Stimulated activated CD8-positive, alpha-beta memory T cell treated with anti-CD3 and anti-CD28 coated beads, Interleukin-15, amount 100 ng/mL, for 48 hours (primary cell): Measurements from ENCODE around the gene PIPOX.

ENCODE experiments used
- DNase-seq, 2 donors: peaks; one replicate each; pipeline ENCODE4 v3.0.0-alpha.2; 2020; ENCODE audit warnings: low read depth in 2 of 2

Gene PIPOX

DNA sequence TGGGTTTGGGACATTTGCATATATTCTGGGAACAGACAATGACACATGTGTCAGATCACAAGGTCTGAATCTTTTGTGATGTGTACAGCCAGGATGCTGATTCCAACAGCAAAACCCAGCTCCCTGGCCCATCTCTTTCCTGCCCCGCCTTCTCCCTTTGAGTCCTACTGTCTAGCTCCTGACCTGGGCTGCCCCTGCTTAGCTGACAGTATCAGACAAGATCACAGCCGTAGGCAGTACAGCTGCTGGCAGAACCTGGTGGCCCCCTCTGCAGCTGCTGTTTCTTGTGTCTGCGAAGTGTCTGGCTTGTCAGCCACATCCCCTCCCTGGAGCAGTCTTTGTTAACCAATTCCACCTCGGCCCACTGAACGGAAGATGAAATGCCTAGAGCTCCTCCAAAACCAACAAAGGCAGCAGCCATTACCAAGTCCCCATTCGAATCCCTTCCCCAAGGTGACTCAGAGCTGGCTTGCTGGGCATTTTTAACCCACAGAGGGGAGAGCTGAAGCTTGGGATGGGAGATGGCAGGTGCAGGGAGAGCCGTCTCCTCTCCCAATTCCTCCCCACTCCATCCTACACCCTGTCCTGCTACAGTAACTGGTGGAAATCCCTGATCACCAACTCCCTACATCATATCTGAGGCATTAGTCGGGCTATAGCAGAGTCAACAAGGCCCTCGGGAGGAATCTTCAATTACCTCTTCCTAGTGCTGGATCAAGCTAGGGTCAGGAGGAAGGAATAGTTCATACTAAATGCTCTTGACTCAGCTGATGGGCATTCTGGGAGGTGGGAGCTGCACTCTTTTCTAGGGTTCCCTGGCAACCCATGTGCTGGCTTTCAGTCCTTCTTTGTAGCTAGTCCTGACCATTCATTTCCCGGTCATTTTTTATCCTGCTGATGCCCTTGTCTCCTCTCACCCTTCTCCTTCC, 5.8 kb downstream of the PIPOX start:
- no peak for DNase-seq

DNA sequence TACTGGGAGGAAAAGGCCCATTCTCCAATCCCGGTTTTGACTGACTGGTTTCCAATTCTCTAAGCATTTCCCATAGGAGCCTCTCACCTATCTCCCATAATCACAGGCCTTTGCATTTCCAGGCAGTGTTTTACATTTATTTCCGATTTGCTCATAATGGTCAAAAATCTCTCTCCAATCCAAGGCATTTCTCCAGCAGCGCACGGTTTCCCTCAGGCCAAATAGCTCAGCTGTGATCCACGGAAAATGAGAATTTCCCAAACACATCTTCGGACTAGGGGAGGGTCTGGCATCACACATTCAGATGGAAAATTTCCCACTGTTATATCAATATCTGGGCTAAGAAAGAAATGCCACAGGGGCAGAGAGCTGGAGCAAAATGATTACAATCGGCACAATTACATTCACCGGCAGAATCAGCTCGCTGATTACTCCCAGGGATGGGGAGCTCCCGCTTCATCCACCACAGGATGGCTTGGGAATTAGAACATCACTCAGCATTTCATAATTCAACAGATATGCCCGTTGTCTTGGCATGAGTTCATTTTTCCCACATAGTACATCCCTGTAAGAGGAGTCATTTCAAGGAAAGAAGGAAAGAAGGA, 6.7 kb downstream of the PIPOX start:
- no peak for DNase-seq

DNA sequence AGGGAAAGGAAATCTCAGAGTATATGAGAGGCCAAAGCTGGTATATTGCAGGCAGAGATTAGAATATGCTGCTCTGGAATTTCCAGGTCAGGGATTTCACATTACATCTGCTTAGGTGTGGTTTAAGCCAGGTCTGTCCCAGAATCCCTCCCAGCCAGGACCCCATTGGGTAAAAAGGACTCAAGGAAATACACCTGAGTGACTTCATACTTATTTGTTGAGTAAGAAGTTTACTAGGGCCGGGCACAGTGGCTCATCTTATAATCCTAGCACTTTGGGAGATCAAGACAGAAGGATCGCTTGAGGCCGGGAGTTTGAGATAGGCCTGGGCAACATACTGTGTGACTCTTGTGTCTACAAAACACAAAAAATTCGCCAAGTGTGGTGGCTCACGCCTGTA, 7.2 kb downstream of the PIPOX start:
- DNase-seq = no peak

DNA sequence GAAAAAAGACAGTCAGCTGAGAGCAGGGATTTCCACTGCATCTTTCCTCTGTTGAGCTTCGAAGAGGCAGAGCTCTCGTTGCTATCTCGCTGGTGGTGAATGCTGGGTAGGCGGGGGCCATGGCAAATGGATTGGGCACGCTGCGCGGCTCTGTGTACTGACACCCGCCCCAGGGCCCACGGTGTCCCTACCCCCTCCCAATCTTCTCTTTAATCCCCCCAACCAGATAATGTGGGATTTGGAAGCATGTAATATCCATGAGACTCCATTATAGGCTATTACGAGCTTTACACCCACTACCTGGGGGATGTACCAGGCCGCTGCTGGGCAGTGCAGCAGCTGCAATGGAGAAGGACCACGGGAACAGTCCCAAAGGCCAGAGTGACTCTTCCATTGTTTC, 8.3 kb downstream of the PIPOX start:
- no peak for DNase-seq

DNA sequence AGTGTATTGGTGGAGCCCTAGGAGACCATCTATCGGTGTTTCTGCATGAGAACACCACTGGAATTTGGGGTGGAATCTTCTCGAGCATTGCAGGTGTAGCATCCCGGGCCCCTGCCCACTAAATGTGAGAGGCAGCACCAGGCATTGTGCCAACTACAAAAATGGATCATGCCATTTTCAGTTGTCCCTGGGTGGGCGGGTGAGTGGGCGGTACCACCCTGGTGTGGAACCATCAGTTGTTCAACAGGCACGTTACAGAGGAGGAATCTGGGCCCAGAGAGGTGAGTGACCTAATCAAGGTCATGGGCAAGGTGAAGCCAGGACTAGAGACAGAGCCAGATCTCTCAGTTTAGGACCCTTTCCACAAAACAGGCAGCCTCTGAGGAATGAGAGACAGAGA, 8.8 kb downstream of the PIPOX start:
- DNase-seq = no peak

DNA sequence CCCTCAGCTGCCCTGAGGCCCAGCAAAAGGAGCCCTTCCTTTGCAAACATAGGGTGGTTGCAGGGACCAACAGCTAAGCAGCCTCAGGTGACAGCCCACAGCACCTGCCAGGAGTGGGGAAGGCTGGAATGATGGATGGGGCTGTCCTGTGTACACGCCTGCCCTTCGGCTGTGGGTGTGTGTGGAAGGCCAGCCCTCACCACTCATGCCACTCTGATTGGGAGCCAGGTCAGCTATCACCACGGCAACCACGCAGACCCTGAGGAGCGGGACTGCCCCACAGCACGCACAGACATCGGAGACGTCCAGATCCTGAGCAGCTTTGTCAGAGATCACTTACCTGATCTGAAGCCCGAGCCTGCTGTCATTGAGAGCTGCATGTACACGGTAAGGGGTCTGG, 11.9 kb downstream of the PIPOX start:
- no peak for DNase-seq

DNA sequence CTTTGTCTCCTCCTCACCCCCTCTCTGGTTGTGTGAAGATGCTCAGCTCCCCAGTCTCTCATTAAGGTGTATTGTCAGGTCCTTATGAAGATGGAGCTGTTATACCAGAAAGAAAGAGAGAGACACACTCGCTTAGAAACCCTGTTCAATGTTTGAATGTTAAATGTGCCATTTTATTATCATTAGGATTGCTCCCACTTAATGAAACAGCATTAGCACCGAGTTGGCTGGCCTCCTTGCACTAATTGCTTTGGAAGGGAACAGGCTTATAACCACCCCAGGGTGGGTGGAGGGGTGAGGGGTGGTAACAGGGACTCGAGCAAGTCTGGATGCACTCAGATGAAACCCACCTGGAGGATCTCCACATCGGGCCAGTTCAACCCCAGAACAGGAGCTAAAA, 14.4 kb downstream of the PIPOX start:
- no peak for DNase-seq

DNA sequence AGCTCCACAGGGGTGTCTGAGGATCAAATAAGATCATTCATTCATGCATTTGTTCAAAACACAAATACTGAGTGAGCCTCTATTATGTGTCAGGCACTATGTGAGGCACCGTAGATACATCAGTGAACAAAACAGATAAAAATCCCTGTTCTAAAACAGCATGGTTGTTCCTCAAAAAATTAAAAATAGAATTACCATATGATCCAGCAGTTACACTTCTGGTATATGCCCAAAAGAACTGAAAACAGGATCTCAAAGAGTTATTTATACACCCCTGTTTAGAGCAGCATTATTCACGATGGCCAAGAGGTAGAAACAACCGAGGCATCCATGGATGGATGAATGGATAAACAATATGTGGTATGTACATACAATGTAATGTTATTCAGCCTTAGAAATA, 15.4 kb downstream of the PIPOX start:
- DNase-seq = no peak

DNA sequence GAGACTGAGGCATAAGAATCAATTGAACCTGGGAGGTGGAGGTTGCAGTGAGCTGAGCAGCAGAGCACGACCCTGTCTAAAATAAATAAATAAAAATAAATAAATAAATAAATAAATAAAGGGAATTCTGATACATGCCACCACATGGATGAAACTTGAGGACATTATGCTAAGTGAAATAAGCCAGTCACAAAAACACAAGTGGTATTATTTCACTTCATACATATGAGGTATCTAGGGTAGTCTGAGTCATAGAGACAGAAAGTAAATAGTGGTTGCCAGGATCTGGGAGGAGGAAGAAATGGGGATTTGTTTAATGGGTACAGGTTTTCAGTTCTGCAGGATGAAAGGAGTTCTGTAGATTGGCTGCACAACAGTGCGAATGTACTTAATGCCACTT, 16.3 kb downstream of the PIPOX start:
- DNase-seq = no peak

DNA sequence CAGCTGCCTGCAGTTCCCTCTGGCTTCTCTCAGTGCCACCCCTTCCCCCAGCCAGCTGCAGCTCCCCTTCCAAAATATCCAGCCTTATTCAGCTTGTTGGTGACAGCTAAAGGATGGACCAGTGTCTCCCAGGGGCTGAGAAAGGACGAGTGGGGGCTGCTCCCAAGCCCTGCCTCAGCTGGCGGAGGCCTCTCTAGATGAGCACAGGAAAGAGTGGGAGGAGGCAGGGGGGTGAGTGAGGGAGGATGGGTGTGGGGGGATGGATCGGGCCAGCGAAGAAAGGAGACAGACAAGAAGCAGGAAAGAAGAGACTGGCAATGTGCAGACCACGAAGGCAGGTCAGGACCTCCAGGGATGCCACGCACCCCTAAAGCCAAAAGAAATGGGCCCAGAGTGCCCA, 17.5 kb downstream of the PIPOX start:
- no peak for DNase-seq

DNA sequence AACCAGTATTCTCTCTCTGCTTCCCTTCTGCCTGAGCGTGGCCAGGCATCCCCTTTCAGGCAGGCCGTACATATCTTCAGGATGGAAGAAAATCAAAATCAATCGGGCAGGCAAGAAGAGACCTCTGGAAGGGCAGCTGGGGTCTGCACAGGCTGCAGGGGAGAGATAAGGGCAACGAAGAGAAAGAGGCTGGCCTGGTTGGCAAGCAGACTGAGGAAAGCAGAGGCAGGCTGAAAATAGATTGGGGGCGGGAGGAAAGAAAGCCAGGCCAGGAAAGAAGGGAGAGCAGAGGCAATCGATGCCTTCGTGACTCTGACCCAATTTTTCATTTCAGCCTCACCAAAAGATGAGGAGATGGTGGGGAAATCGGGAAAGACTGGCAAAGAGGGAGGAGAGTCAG, 18.1 kb downstream of the PIPOX start:
- DNase-seq = no peak

DNA sequence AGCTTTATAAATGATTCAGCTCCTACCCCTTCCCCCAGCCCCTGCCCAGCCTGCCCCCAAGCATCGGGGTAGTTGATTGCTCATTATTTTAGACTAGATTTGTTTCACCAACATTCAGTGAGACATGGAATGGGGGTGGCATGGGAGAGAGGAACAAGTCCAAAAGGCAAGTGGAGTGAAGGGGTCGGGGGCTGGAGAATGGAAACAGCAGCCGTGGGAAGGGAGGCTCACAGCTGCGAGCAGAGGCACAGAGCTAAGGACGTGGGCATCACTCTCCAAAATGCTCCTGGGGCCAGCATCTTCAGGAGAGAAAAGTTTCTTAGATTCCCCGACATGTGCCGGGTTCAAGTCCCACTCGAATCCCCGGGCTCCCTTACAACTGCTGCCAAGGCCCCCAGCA, 19.3 kb downstream of the PIPOX start:
- no peak for DNase-seq

DNA sequence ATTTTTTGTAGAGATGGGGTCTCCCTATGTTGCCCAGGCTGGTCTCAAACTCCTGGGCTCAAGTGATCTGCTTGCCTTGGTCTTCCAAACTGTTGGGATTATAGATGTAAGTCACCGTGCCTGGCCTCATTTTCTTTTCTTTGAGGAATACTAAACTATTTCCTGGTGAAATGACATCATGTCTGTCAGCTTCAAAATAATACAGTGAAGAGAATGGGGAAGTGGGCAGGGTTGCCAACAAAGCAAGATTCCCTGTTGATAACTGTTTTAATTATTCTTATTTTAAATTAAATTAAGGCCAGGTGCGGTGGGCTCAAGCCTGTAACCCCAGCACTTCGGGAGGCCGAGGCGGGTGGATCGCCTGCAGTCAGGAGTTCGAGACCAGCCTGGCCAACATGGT, 21.1 kb downstream of the PIPOX start:
- DNase-seq = no peak

DNA sequence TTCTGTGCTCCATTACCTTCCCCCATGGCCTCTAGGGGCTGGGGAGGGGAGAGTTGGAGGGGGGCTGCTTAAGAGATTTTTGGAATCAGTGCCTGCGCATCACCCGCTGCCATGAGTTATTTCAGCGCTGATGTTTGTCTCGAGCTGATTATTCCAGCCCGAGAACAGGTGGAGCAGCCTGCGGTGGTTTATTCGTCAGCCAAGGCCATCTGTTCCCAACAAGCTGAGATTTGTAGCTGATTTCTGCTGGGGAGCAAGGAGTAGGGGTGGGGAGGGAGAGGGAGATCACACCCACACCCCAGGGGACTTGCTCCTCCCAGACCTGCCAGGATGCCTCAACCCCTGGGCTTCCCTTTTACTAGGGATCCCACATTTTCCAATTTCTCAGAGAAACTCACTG, 23.1 kb downstream of the PIPOX start:
- DNase-seq = no peak

DNA sequence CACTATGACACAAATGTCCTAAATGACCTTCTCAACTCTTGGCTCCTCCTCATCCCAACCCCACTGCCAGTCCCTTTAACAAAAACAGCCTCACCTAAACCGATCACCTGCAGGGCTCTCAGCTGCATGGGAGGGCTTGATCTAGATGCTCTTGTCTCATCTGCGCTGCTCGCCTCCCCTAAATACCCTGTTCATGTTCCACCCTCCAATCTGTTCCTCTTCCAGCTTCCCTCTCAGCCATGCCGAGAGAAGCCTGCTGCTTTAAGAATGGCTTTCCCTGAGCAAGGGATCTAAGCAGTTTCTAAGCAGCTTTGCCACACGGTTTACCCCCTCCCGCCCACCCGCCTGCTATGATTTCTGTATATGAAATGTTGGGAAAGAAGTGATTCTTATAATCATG, 23.7 kb downstream of the PIPOX start:
- no peak for DNase-seq

DNA sequence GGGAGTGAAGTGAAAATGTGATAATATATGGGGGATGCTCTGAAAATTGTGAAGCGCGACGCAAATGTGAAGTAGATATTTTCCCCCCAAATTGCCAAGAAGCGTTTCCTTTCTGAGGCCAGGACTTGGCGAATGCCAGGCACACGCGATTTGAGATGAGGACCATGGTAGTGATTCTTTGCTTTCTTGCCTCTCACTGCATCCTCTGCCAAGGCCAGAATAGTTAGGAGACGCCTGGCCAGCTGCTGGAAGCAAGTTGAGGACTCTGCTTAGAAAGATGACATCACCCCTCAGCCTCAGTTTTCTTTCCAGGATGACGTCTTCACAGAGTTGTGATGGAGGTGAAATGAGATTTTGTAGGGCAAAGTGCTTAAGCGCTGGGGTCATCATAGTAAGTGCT, 25.9 kb downstream of the PIPOX start:
- no peak for DNase-seq

DNA sequence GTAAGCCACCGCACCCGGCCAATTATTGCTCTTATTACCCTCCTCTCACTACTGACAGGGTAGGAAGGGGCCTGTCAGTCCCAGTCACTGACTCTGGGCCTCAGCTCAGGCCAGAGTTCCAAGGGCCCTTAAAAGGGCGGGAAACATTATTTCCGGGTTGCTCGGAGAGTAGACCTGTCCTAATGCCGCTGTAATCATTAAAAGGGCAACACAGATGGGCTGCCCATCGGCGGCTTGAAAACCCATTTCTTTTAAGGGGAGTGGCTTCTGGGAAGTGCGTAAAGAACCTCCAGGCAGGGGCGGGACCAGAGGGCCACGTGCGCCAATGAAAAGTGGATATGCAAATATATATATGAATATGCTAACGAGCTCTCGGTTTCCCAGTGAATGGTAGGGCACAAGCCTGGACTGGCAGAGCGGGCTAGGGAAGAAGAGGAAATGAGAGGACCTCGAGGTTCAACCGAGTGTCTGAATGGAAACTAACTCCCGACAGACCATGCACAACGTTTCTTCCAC, 26.6 kb downstream of the PIPOX start:
- DNase-seq = no peak

DNA sequence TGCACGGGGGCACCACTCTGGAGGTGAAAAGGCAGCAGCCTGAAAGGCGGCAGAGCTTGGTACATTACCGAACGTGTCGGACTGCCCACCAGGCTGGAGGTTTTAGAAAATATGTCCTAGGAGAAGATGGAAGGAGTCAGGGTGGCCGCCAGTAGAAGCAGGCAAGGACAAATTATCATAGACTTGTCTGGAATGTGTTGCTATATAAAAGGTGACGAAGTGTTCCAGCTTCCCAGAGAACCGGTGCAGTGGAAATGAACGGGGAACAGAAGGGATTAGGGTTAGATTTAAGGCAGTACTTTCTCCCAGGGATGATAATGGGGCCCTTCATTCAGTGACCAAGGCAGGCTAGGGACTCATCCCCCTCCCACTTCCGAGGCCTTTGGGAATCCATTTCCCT, 27.4 kb downstream of the PIPOX start:
- DNase-seq = no peak

DNA sequence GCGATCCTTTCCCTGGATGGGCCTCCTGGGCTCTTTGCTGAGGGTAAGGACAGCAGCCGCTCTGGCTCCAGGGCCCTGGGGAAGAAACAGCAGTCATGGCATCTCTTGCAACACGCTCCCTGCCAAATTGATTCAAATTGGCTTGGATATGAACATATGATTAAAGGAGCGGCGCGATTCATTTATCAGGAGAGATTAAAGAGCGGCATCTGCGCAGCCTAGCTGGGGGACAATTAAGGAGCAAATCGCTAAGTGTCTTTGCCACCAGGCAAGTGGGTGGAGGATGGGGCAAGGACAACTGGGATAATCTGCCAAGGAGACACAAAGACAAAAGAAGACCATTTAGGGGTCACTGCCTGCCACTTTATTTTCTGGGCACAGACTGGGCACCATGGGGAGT, 27.8 kb downstream of the PIPOX start:
- no peak for DNase-seq

DNA sequence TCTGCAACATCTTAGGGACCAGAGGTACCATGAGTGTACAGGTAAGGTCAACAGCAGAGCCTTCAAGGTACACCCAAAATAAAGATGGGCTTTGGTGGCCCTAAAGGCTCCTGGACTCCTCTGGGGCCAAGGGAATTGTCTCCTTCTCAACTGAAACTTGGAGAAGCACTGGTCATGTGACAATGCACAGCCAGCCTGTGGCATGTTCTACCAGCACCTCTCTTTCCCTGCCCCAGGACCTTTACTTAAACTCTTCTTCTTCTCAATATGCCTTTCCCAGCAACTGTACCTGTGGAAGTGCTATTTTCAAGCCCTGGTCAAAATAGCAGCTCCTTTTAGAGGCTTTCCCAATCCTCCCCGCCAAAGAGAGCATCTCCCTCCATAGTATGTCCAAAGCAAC, 28.4 kb downstream of the PIPOX start:
- DNase-seq = no peak

DNA sequence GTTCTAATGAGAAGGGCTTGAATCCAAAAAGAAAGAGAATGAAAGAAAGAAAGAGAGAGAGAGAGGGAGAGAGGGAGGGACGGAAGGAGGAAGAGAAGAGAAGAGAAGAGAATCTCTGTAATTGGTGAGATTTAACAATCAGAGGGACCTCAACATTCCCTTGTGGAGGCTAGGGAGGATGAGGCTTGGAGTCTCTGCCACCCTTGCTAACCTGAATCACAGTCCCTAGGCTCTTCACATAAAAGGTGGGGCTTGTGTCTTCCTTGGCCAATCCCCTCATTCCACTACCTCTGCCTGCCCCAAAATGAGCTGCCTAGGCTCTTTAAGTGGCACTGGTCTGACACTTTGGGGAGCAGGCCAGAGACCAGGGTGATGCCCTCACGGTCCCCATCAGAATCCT, 30.1 kb downstream of the PIPOX start:
- no peak for DNase-seq

DNA sequence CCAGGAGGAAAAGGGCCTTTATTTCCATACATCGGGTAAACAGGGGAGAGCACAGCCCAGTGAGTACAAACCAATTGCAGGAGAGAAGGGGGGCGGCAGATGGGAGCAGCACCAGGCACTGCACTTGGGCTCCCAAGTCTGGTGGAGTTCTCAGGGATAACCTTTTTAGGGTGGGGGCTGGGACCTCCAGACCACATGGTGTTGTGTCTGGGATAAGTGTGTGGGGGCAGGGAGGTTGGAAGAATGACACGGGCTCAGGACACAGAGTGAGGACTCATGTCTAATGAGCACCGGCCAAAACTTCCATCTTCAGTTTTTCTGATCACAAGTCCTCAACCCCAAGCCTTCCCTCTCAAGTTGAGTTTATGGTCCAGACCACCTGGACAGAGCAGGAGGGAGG, 30.6 kb downstream of the PIPOX start:
- no peak for DNase-seq

DNA sequence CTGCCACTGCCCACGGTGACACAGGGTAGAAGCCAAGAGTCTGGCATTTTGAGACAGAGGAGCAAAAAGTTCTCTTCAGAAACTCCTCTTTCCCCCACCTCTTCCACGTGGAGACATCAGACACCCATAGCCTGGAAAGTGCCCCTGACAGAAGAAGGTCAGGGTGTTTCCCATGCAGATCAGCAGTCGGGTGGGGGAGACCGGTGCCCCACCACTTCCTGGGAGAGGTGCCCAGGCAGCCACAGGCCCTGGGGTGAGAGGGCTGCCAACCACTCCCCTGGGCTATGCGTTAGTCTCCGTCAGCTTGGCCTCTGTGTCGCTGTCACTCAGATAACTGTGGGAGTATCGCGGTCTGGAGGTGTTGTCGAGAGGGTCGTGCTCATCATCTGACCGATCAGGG, 31.5 kb downstream of the PIPOX start:
- no peak for DNase-seq
